Prostate gland (tissue), 2 donors: ENCODE measurements around the gene AREG. TPM values are rescaled to one million over a fixed set of nuclear protein-coding genes. Genes with fewer than 3 reads are reported as not detected.

Experiments used
- DNase-seq: peaks from one replicate; pipeline ENCODE4 v3.0.0-alpha.2; 2019; ENCODE audit warnings: low spot score
- H3K27ac ChIP-seq, 2 donors: fragments of 200-600 bp; sonication (generic); 2 replicates each; pipeline ENCODE4 v1.5.1; 2017 to 2019
- H3K27me3 ChIP-seq: fragments of 200-600 bp; sonication (generic); replicated peaks from 2 replicates; pipeline ENCODE4 v1.5.1; 2019; ENCODE audit not compliant: insufficient read depth
- H3K36me3 ChIP-seq, 2 donors: fragments of 200-600 bp; sonication (generic); 1 replicate in 1 of 2; 2 replicates in 1 of 2; pipeline versions ENCODE4 v1.5.1 to v1.8.1; 2017 to 2019
- H3K4me1 ChIP-seq: fragments of 200-600 bp; sonication (generic); replicated peaks from 2 replicates; pipeline ENCODE4 v1.5.1; 2019
- H3K4me3 ChIP-seq, 2 donors: fragments of 200-600 bp; sonication (generic); 2 replicates each; pipeline ENCODE4 v1.5.1; 2017 to 2019
- H3K9me3 ChIP-seq: fragments of 200-600 bp; sonication (generic); 2 replicates; pipeline ENCODE4 v1.5.1; 2017
- POLR2A ChIP-seq: fragments of 450-650 bp; IDR thresholded peaks from one replicate; pipeline ENCODE4 v1.6.1; 2016; ENCODE audit warnings: antibody characterized with exemption, mild to moderate bottlenecking
- POLR2AphosphoS5 ChIP-seq: sonication (generic); formaldehyde crosslinking; IDR thresholded peaks from one replicate; pipeline ENCODE4 v1.6.1; 2017; ENCODE audit warnings: antibody characterized with exemption
- WGBS: methylation state at CpG from one replicate; pipeline ENCODE4 v1.1.5; 2018; 5-methylcytosine and 5-hydroxymethylcytosine counted together
- intact Hi-C: fragments of 100-400 bp; cut with DNase I; formaldehyde crosslinking; loops from one replicate; pipeline ENCODE4 v1.14.2; 2022
- total RNA-seq, 2 donors: library from RNA; depleted of rRNA; stranded (reverse); fragments of >200 nt; gene quantifications; one replicate each; pipeline ENCODE4 v1.1.0, GENCODE V29; 2016
- TF ChIP-seq, protein P1 (sequence below), 4 experiments: fragments of 200-600 bp in 2 of 4; fragments of 450-650 bp in 2 of 4; sonication (generic) in 2 of 4; IDR thresholded peaks; 1 replicate in 3 of 4; 2 replicates in 1 of 4; pipeline ENCODE4 v1.5.1; 2016 to 2019; ENCODE audit warnings: antibody characterized with exemption in 4 of 4, mild to moderate bottlenecking in 2 of 4, moderate library complexity in 2 of 4

The AREG gene
- total RNA-seq, 2 donors from 2014 or later = 4.2 to 17.1 TPM

DNA sequence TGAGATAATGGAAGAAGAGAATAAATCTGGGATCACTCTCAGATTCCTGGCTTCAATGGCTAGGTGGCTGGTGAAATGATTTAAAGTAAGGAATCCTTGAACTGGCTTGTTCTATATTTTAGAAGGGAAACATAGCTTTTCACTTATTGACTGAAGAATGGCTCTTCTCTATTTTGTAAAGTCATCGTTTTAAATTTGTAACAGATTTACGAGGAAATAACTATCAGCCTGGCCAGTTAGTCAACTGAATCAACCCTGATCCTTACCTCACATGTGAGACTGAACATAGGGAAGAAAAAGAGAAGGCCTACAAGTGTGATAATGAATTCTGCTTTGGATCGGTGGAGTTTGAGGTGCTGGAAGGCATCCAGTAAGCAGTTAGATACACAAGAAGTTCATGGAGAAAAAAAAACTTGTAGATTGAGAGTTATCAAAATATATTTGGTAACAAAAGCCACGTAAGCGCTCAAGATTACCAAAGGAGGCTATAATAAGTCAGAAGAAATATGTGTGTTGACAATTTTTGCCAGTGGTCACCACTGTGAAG lies 12.0 kb downstream of the AREG start:
- no peak overlapping the region for H3K27ac ChIP-seq
- no peaks in the 10 kb centered on the region for H3K36me3 ChIP-seq
- TF ChIP-seq POLR2AphosphoS5 = no peak
- TF ChIP-seq, protein P1, sequence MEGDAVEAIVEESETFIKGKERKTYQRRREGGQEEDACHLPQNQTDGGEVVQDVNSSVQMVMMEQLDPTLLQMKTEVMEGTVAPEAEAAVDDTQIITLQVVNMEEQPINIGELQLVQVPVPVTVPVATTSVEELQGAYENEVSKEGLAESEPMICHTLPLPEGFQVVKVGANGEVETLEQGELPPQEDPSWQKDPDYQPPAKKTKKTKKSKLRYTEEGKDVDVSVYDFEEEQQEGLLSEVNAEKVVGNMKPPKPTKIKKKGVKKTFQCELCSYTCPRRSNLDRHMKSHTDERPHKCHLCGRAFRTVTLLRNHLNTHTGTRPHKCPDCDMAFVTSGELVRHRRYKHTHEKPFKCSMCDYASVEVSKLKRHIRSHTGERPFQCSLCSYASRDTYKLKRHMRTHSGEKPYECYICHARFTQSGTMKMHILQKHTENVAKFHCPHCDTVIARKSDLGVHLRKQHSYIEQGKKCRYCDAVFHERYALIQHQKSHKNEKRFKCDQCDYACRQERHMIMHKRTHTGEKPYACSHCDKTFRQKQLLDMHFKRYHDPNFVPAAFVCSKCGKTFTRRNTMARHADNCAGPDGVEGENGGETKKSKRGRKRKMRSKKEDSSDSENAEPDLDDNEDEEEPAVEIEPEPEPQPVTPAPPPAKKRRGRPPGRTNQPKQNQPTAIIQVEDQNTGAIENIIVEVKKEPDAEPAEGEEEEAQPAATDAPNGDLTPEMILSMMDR (IDR thresholded peaks at IDR 0.05) = no peak
- no peak for TF ChIP-seq POLR2A
- H3K4me3 ChIP-seq = no peak overlapping the region
- H3K27me3 ChIP-seq = no peaks in the 10 kb centered on the region
- DNase-seq = no peak
- 81% methylated on average over 5 of the region's 5 CpGs for WGBS
- H3K9me3 ChIP-seq = no peaks in the 10 kb centered on the region
- no peaks in the 10 kb centered on the region for H3K4me1 ChIP-seq
- intact Hi-C loops = no loop called here

DNA sequence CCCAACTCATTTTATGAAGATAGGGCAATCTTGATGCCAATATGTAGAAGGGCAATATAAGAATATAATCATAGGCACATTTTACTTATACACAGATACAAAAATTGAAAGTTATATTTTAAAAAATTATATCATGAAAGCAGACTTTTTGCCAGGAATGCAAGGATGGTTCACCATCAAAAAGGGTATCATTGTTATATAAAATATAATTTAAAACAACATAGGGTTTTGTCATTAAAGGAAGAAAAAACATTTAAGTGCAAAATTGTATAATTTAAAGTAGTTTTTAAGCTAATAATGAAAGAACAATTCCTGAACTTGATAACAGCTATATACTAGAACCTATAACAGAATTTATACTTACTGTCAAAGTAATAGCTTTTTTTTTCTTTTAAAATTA lies 15.9 kb downstream of the AREG start:
- H3K27me3 ChIP-seq = no peaks in the 10 kb centered on the region
- no peaks in the 10 kb centered on the region for H3K4me1 ChIP-seq
- no peaks in the 10 kb centered on the region for H3K9me3 ChIP-seq
- no peak for DNase-seq
- intact Hi-C loops = no loop called here
- TF ChIP-seq POLR2AphosphoS5 = no peak
- no peak for TF ChIP-seq POLR2A
- TF ChIP-seq, protein P1 (IDR thresholded peaks at IDR 0.05) = no peak
- no peak overlapping the region for H3K27ac ChIP-seq
- no peak overlapping the region for H3K4me3 ChIP-seq
- H3K36me3 ChIP-seq = no peaks in the 10 kb centered on the region

- Histone ChIP-seq H3K36me3 (no peaks in the 10 kb centered on the region), H3K4me1 (no peaks in the 10 kb centered on the region), H3K4me3 (no peak overlapping the region), H3K27ac (no peak overlapping the region), H3K27me3 (no peaks in the 10 kb centered on the region), H3K9me3 (no peaks in the 10 kb centered on the region)
- intact Hi-C loops = no loop called here
- no peak for TF ChIP-seq POLR2AphosphoS5
- WGBS = 85% methylated on average over 1 of the region's 1 CpG
- DNase-seq = no peak
Observed at GRCh38 chr4:74463123-74463522, 18.2 kb downstream of the AREG start.

DNA sequence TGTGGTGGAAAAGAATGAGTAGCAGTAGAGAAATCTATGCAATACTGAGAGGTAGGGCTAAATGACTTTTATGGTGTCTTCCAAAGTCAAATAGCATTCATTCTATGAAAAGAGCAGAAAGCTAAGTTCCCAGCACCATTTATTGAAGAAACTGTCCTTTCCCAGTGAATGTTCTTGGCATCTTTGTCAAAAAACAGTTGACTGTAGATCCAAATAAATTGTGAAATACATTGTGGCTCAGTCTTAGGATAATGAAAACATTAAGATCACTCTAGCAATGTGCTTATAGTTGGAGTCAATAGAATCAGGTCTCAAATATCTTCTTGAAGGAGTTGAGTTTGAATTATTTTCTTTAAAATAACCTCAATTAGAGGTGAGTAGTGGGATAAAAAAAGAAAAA lies 19.4 kb downstream of the AREG start:
- H3K4me1 ChIP-seq = no peaks in the 10 kb centered on the region
- no peaks in the 10 kb centered on the region for H3K9me3 ChIP-seq
- H3K27me3 ChIP-seq = no peaks in the 10 kb centered on the region
- H3K36me3 ChIP-seq = no peaks in the 10 kb centered on the region
- no peak overlapping the region for H3K27ac ChIP-seq
- no peak for TF ChIP-seq POLR2AphosphoS5
- TF ChIP-seq, protein P1 (IDR thresholded peaks at IDR 0.05) = no peak
- TF ChIP-seq POLR2A = no peak
- no peak for DNase-seq
- no peak overlapping the region for H3K4me3 ChIP-seq
- intact Hi-C loops = no loop called here

GRCh38 chr4:74466242-74466641 lies 21.3 kb downstream of the AREG start:
- no peak for DNase-seq
- Histone ChIP-seq H3K9me3 (no peaks in the 10 kb centered on the region), H3K27me3 (no peaks in the 10 kb centered on the region), H3K4me1 (no peaks in the 10 kb centered on the region), H3K36me3 (no peaks in the 10 kb centered on the region), H3K27ac (no peak overlapping the region), H3K4me3 (no peak overlapping the region)
- intact Hi-C loops = no loop called here
- WGBS = 75% methylated on average over 1 of the region's 1 CpG
- TF ChIP-seq POLR2AphosphoS5 (no peak), POLR2A (no peak)
- TF ChIP-seq, protein P1 (IDR thresholded peaks at IDR 0.05) = no peak
